ENCODE data around the gene CPED1.
A peak's percentile ranks its signal among the peaks of the same experiment; 100 is the strongest.
"Not testable (repeated sequence)": the region's sequence is repeated elsewhere in the genome, so short reads cannot be mapped to it uniquely, and the experiment has no call there.

Gene CPED1

DNA sequence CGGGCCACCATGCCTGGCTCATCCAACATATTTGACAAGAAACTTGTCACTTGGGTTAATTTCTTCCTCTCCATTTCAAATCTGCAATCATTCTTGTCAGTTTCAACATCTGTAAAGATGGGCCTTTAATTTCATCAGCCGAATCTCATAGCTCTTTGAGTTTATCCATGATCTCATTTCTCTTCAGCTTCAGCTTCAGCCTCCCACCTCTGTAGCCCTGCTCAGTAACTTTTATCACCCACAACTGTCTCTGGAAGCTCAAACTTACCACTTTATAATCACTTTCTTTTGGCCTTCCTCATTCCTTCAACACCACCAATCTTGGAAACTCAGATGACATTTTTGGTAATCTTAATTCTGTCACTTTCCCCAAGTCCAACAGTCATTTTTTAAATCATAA is 83.2 kb downstream of the CPED1 start:
- no peak for DNase-seq (ENCODE audit: low read depth)

DNA sequence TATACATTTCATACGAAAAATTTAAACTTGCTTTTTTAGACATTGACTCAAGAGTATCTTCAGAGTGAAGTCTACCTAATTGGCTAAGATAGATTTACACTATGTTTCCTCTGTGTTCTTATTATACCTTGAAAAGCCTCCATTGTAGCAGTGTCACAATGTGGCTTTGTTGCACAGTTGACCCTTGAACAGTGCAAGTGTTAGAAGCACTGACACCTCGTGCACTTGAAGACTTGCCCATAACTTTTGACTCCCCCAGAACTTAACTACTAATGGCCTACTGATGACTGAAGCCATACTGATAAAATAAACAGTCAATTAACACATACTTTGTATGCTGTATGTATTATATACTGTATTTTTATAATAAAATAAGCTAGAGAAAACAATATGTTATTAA is 84.3 kb downstream of the CPED1 start:
- DNase-seq (ENCODE audit: low read depth), result no peak

DNA sequence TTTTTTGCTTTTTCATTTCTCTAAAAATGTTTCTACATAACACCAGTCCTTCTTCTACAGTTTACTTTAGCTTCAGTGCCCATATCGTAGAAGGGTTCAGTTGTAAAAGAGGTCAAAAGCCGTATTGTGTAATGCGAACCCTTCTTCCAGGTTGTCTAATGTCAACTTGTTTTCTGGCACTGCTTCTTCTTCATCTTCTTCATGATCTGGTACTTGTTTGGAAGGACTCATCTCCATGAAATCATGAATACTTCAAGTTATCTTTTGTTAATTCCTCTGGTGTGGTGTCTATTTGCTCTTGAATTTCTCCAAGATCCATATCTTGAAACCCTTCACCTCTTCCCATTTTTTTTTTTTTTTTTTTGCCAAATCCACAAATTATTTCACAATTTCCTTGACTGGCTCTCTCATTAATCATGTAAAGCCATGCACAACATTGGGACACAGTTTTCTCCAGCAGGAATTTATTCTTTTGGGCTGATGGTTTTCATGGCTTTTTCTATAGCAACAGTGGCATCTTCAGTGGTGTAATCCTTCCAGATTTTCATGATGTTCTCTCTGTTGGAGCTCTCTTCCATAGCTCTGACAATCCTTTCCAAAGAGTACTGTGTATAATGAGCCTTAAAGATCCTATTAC is 85.1 kb downstream of the CPED1 start:
- DNase-seq (ENCODE audit: low read depth), result no peak

DNA sequence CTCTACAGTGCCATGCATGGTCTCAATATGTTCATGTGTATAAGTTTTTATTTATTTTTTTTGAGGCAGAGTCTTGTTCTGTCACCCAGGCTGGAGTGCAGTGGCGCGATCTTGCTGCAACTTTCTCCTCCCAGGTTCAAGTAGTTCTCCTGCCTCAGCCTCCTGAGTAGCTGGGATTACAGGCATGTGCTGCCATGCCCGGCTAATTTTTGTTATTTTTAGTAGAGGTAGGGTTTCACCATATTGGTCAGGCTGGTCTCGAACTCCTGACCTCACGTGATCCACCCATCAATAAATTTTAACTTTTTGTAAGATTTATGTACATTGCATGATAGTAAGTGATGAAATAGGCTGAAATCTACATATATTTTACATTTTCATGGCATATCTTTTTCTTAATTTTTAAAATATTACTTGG is 86.9 kb downstream of the CPED1 start:
- DNase-seq (ENCODE audit: low read depth), result not testable (repeated sequence)

DNA sequence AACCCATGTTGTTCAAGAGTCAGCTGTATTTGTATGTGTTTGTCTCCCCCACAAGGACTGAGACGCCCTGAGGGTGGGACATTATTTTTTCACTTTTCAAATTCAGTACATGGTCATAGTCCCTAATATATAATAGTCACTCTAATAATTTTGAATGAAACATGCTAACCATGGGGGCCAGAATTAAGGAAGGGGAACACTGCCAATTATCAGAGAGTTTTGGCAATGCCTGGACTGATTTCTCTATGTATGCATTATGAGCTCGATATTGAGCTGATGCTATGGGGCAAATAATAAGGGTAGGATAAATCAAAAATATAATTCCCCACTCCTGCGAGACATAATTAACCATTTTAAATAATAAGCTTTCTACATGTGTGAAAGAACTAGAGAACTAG is 87.4 kb downstream of the CPED1 start:
- DNase-seq (ENCODE audit: low read depth), result no peak

DNA sequence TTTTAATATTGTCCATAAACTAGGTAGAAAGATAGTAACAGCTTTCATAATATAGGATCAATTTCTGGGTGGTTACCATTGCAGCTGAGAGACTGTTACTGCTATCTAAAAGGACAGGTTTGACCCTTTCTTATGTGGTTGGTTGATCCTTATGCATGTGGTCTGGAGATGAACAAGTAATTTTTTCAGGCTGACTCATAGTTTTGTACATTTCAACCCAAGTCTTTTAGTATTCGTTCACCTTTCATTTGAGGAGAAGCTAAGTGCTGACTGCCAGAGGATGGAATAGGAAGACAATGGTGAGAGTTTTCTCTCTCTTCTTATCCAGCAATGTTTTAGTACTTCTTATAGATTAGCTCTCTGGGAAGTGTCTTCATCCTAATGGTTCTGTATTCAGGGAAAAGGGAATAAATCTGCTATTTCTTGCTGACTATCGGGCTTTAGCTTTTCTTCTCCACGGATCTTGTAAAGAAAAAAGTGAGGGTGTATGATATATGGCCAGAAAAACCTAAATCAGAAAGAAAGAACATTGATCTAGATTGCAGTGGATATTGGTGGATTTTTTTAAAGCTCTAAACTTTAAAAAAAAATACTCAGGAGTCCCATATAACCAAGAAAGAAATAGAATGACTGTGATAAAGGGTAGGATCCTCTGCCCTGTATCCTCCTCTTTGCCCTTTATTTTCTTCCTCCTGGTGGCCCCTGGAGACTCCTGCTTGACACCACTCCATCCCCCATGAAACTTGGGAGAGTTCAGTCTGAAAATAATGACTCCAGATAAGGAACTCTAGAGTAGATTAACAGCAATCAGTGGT is 88.0 kb downstream of the CPED1 start:
- DNase-seq (ENCODE audit: low read depth), result peak; percentile 75

DNA sequence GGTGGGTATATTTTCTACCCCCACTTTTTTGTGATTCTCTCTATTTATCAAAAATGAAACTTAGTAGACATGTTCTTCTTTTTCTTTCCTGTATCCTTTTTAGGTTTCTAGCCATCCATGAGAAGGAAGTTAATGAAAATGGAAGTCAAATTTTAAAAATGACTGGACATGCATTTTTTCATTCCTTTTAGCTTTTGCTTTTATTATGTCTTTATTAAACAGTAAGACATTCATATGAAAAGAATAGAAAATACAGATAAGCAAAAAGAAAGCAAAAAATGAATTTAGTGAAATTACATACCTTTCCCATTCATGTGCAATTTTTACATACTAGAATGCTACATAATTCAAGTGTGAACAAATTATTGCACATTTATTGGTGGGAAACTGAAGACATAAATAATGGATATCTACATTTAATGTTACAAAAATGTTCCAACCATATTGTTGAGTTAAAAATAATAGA is 88.7 kb downstream of the CPED1 start:
- no peak for DNase-seq (ENCODE audit: low read depth)

DNA sequence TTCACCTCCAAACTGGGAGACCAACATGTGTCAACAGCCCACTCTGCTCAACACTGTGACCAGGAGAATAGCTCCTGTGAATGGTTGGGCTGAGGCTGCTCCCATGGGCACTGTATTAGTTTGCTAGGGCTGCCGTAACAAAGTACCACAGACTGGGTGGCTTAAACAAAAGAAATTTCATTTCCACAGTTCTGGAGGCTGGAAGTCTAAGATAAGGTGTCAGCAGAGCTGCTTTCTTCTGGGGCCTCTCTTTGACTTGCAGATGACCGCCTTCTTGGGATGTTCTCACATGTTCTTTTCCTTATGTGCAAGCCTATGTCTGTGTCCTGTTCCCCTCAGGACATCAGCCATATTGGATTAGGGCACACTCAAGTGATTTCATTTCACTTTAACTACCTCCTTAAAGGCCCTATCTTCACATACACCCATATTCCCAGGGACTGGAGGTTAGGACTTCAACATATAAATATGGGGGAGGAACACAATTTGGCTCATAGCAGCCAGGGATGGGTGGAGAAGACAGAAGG is 90.3 kb downstream of the CPED1 start:
- no peak for DNase-seq (ENCODE audit: low read depth)

DNA sequence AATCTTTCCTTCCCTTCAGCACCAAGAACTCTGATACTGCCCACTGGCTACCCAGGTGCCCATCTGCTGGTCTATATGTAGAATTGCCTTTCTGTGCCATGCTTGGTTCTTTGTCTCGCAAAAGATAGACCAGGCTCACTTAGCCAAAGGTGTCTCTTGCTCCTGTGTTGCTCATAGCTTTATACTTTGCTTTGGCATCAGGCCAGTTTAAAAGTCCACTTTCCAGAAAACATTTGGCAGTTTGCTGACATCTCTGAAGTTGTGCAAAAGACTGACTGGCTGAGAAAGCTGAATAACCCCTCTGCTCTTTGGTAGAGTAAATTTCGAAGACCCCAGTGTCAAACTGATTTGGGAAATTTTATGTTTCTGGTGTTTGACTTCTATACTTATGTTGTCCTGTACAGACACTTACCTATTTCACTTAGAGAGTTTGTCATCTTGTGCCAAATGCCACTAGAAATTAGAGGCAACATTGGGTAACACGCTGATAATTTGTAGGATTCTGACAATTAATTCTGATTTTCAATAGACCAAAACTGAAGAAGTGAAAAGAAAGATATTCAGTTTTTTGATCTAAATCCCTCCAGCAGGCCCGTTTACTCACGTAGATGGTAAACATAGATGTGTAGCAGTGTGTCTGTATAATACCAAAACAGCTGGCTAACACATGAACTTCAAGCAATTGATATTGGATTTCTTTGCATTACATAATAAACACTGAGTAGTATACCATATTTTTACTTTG is 91.1 kb downstream of the CPED1 start:
- DNase-seq (ENCODE audit: low read depth), result no peak

DNA sequence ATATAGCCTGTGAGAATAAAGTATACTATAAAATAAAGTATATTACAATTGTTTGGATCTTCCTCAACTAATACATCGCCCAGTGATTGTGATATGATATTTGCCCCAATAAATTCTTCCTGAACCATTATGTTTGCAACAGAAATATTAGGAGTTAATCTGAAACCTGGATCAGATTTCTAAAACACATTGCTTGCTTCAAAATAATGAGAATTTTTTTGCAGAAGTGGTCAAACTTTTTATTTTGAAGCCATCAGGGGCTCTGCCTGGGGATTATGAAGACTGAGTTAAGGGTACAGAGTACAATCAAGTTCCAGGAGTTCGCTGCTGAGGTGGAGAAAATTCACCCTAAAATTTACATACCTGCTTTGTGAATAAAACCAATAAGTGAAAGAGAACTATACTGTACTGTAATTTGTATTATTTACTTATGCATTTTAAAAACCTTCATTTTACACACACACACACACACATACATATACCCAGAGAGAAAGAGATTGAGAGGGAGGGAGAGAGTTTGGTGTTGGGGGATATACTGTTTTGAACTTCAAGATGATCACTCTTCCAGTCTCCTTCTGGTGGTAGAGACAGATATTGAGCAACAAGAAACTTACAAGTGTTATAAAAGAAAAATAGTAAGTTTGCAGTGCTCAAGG is 91.9 kb downstream of the CPED1 start:
- no peak for DNase-seq (ENCODE audit: low read depth)

DNA sequence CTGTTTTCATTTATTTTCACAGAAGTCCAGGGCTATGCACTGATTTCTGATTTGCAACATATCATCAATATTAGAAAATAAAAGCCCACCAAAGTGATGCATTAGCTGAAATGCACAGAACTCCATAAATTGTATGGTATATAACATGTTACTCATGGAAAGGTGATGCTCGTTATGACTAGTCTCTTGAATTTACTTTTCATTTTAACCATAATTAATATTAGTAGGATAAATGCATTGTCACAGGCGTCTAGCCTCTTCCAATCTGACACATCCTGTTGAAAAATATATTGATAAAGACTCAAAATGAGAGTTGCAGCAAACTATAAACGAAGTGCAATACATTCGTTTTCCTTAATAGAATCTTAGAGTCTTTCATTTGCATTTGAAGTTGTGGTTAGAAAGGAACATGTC is 92.4 kb downstream of the CPED1 start:
- no peak for DNase-seq (ENCODE audit: low read depth)

DNA sequence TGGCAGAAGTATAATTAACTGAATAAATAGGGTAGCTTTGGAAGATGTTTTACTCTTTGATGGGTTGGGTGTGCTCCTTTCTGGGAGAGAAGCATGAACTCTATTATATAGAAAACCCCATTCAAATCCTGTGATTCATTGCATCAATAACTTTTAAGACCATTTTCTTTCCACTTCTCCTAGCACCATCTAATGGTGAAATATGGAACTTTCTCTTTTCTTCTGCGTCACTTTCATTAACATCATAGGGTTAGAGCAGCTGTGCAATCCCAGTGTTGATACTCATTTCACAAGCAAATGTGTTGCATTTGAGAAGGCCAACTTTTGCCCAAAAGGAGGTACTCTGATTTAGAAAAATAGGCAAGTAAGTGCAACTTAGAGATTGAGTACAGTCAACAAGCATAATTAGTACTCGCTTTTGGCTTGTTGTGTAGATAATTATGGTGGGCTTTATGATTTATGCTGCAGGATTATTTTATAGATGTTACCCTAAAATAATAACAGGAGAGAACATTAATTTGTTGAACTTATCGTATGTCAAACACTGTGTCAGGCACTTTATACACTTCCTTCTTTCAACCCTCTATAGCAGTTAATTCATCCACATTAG is 92.9 kb downstream of the CPED1 start:
- DNase-seq (ENCODE audit: low read depth), result no peak

DNA sequence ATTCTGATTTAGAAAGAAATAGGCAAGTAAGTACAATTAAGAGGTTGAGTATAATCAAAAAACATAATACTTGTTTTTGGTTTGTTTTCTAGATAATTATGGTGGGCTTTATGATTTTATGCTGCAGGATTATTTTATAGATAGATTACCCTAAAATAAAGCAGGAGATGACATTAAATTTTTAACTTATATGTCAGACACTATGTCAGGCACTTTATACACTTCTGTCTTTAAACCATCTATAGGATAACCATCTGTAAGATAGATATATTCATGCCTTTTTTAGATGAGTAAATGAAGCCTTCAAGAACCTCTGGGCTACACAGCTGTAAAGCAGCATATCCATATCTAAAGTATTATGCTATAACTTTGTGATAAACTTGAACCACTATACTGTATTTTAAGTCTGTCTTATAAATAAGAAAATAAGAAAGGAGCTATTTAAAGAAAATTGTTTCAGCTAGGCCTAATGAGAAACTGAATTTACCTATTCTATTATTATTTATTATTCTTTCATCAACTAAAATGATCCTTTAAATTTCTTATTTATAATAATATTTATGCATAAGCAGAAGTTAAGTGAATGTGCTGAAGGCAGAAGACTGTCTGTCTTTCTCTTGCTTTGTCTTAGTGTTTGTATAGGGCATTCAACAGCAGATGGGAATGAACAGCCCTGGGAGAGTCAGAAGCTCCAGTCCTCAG is 94.0 kb downstream of the CPED1 start:
- DNase-seq (ENCODE audit: low read depth), result no peak

DNA sequence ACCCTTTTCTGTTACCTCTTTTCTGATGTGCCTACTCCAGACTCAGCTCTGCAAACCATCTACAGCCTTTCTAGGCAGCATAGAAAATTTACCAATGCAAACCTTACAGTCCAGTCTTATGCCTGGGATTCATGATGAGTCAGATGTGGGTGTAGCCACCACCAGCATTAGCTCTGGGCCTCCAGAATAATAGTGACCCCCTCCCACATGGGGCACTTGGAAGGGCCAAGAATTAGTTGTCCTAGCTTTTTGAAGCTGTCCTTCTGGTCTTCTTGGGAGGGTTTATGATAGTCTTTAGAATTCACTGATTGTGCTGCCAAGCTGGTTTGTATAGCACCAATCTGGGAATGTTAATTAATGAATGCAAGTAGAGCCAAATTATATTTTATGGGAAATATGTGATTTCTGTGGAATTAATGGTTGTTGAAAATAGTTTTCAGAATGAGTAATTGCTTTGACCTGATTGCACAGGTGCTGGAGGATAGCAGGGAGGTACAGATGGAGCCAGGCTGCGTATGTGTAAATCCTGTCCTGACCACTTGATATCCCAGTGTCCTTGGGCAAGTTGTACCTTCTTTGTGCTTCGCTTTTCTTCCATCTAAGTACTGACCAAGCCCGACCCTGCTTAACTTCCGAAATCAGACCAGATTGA is 94.8 kb downstream of the CPED1 start:
- no peak for DNase-seq (ENCODE audit: low read depth)

DNA sequence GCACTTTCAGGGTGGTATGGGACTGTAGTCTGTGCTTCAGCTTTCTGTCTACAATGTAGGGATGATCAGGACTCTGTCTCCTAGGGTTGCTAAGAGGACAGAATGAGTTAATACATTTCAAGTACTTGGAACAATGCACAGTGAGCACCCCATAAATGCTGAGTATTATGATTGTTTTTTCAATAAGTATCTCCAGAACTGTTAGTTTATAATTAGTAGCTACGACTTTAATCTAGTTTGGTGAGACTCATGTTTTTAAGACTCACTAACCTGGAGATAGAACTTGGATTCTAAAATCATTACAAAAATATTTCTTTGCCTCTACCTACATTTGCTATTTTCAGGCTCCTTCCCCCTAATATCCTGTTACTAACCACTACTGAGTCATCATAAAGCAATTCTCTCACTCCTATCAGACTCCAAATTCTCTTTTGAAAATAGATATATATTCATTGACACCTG is 95.3 kb downstream of the CPED1 start:
- no peak for DNase-seq (ENCODE audit: low read depth)

DNA sequence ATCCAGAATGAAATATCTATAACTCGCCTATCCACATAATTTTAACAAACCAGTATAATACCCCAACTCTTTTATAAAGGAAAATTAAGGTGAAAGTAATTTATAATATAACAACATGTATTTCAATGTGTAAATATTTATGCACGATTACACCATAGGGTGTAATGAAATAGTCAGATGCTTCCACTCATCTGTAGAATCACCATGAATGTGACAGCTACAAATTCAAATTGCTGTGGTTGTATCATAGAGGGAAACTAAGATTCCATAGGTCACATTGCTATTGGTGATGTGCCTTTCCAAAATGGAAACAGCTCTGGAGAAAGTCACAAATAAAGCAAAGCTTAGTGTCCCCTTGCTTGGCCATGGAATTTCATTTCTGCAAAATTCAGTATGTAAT is 95.7 kb downstream of the CPED1 start:
- no peak for DNase-seq (ENCODE audit: low read depth)

DNA sequence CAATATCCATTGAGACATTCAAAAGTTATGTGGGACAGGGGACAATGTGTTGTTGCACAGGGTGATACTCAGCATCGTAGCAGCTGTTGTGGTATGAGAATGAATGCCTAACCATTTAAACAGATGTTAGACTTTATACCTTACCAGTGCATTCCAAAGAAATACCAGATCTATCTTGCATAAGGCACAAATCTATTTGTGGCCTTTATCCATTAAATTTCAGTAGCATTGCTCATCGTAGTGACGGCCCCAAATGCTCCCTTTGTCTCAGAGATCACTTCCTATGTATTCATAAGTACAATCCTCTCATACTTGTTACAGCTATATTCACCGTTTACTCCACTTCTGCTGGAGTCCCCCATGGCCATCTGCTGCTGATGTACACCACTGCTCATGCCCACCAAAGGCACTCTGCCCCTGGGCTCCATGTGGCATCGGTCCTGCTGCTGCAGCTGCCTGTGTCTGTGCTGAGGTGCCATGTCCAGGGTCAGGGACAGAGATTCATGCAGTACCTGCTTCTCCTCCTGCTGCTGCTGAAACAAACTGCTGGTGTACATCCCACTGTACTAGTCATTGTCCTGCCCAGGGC is 96.3 kb downstream of the CPED1 start:
- DNase-seq (ENCODE audit: low read depth), result peak; percentile 86

DNA sequence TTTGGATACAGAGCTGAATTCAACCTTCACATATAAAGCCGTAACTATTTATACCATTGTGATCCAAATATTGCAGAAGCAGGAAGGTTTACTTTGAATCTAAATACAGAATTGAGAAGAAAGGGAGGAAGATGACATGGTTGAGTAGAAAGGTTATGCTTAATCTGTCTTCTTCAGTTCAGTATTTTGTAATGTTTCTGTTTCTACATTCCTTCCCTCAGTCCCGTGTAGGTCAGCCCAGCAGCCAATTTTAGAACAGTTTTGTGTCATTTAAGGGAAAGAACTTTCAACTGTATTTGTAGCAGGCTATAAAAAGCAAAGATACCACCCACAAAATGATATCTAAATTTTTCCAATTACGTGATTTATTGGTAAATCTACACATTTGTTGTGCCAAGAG is 97.4 kb downstream of the CPED1 start:
- no peak for DNase-seq (ENCODE audit: low read depth)

DNA sequence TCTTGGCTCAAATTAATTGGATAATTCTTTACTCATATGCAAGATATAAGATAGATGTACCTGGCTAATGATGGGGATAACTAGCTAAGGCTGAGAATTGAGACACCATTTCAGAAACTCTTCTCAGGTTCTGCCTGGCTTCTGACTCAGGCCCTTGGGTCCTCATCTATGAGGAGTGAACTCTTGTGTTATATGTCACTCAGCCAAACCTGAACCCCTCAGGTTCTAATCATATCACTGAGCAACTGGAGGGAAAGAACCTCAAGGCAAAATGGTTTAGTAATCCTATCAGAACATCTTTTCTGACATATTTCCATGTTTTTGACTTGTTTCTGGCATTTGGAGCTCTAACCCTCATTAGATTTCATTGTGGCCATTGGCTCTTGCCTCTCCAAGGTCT is 100.4 kb downstream of the CPED1 start:
- no peak for DNase-seq (ENCODE audit: low read depth)

DNA sequence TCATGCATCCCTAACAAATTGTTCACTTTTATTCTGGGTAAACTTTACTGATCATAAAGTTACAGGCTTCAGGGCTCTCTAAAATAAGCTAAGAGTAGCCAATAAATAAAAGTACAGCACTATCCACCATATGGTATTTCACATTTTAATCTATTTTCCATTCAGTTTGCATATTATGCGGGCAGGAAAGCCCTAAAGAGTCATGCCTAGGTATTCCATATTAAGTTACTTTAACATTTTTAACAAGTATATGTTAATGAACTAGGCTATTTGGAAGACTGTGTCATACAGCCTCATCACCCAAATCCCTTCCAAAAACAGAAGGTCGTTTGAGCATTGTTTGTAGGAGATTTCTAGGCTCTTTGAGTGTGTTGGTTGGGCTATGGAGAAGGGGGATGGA is 106.3 kb downstream of the CPED1 start:
- no peak for DNase-seq (ENCODE audit: low read depth)

Data from non-pigmented ciliary epithelial cell (primary cell).